Trophoblast cell (in vitro differentiated cells and primary cell): ENCODE results near the gene MAP7D1.

Experiments used
- DNase-seq, 2 donors: peaks; one replicate each; pipeline ENCODE4 v3.0.0-alpha.2; 2016
- H2AFZ ChIP-seq: 2 replicates; pipeline ENCODE4 v1.6.1; 2013; ENCODE audit warnings: low read length, moderate library complexity, mild to moderate bottlenecking; ENCODE audit not compliant: insufficient read depth, poor library complexity
- H2AK5ac ChIP-seq: 2 replicates; pipeline ENCODE4 v1.6.1; 2013; ENCODE audit warnings: mild to moderate bottlenecking, low read length
- H2BK120ac ChIP-seq: 2 replicates; pipeline ENCODE4 v1.6.1; 2013; ENCODE audit warnings: low read length, mild to moderate bottlenecking, moderate library complexity; ENCODE audit not compliant: insufficient read depth, poor library complexity
- H2BK12ac ChIP-seq: 2 replicates; pipeline ENCODE4 v1.6.1; 2013; ENCODE audit warnings: mild to moderate bottlenecking, low read length, moderate library complexity
- H2BK5ac ChIP-seq: 2 replicates; pipeline ENCODE4 v1.6.1; 2013; ENCODE audit warnings: low read length, low read depth, moderate library complexity, mild to moderate bottlenecking; ENCODE audit not compliant: poor library complexity
- H3K14ac ChIP-seq: 2 replicates; pipeline ENCODE4 v1.6.1; 2013; ENCODE audit warnings: mild to moderate bottlenecking, low read length
- H3K18ac ChIP-seq: 2 replicates; pipeline ENCODE4 v1.6.1; 2013; ENCODE audit warnings: mild to moderate bottlenecking, low read length
- H3K23ac ChIP-seq: 2 replicates; pipeline ENCODE4 v1.6.1; 2013; ENCODE audit warnings: low read length
- H3K27ac ChIP-seq: 2 replicates; pipeline ENCODE4 v1.5.1; 2013; ENCODE audit warnings: low read depth, mild to moderate bottlenecking, inconsistent platforms, low read length, moderate library complexity
- H3K27me3 ChIP-seq: 2 replicates; pipeline ENCODE4 v1.6.1; 2013; ENCODE audit warnings: inconsistent platforms, mild to moderate bottlenecking, low read length, moderate library complexity; ENCODE audit not compliant: insufficient read depth
- H3K36me3 ChIP-seq, 2 experiments: 1 replicate in 1 of 2; 2 replicates in 1 of 2; pipeline ENCODE4 v1.6.1; 2013; ENCODE audit warnings: low read length in 2 of 2, mild to moderate bottlenecking in 2 of 2, moderate library complexity in 1 of 2; ENCODE audit not compliant: insufficient read depth in 2 of 2, control insufficient read depth in 1 of 2
- H3K4ac ChIP-seq: 2 replicates; pipeline ENCODE4 v1.6.1; 2013; ENCODE audit warnings: low read depth, mild to moderate bottlenecking, low read length, moderate library complexity
- H3K4me1 ChIP-seq, 2 experiments: 1 replicate in 1 of 2; 2 replicates in 1 of 2; pipeline ENCODE4 v1.6.1; 2013; ENCODE audit warnings: low read length in 2 of 2, mild to moderate bottlenecking in 2 of 2, moderate library complexity in 1 of 2; ENCODE audit not compliant: insufficient read depth in 2 of 2, control insufficient read depth in 1 of 2
- H3K4me2 ChIP-seq: 2 replicates; pipeline ENCODE4 v1.6.1; 2013; ENCODE audit warnings: inconsistent platforms, mild to moderate bottlenecking, low read length, moderate library complexity
- H3K4me3 ChIP-seq: 2 replicates; pipeline ENCODE4 v1.5.1; 2013; ENCODE audit warnings: mild to moderate bottlenecking, low read depth, low read length, inconsistent platforms
- H3K79me1 ChIP-seq: one replicate; pipeline ENCODE4 v1.6.1; 2013; ENCODE audit warnings: low read length
- H3K79me2 ChIP-seq: 2 replicates; pipeline ENCODE4 v1.6.1; 2013; ENCODE audit warnings: low read length, mild to moderate bottlenecking; ENCODE audit not compliant: control insufficient read depth, insufficient read depth, poor library complexity
- H3K9ac ChIP-seq: 2 replicates; pipeline ENCODE4 v1.6.1; 2013; ENCODE audit warnings: mild to moderate bottlenecking, low read length
- H3K9me3 ChIP-seq: 2 replicates; pipeline ENCODE4 v1.6.1; 2013; ENCODE audit warnings: low read depth, mild to moderate bottlenecking, control low read depth, inconsistent platforms, low read length; ENCODE audit not compliant: insufficient read depth
- H4K12ac ChIP-seq: 2 replicates; pipeline ENCODE4 v1.6.1; 2013; ENCODE audit warnings: low read depth, mild to moderate bottlenecking, low read length, moderate library complexity
- H4K8ac ChIP-seq: 2 replicates; pipeline ENCODE4 v1.6.1; 2013; ENCODE audit warnings: low read depth, mild to moderate bottlenecking, low read length, moderate library complexity
- H4K91ac ChIP-seq: one replicate; pipeline ENCODE4 v1.6.1; 2013; ENCODE audit warnings: low read depth, mild to moderate bottlenecking, low read length, moderate library complexity
- WGBS: extraction: QIAGEN DNeasy Blood & Tissue Kit; methylation state at CpG from one replicate; pipeline ENCODE4 v1.1.7; 2013; ENCODE audit warnings: missing lambda C conversion rate; ENCODE audit not compliant: insufficient read length, insufficient coverage; ENCODE audit errors: extremely low coverage; 5-methylcytosine and 5-hydroxymethylcytosine counted together

MAP7D1 gene

DNA sequence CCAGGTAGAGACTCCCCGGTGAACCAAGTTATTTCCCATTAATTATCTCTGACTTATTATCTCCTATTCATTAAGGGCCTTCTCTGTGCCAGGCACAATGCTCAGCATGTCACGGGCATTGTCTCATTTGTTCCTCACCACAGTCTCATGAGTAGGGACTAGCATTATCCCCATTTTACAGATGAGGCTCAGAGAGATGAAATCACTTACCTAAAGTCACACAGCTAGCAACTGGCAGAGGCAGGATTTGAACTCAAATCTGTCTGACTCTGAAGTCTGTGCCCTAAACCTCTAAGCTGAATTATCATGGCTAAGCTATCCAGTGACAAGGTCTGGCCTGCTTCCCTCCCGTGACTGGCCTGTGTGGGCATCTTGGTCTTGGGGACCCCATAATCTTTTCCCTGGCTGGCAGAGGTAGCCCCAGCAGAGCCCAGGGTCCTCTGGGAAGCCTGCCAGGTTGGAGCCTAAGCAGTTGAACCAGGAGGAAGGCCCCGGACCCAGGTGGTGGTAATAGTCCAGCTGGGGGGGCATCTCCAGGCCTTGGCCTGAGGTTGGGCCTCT lies 4.5 kb downstream of the MAP7D1 start:
- Histone ChIP-seq H3K14ac (peak overlapping the region; percentile 13), H3K27me3 (no peaks in the 10 kb centered on the region), H3K79me1 (peaks cover 22% of the 10 kb centered on the region), H4K8ac (peak overlapping the region; percentile 79), H3K9ac (peak overlapping the region; percentile 6), H3K23ac (no peak overlapping the region), H3K4me1 (peaks cover 35 to 40% of the 10 kb centered on the region in 2 experiments), H2BK12ac (peak overlapping the region; percentile 47), H3K4me3 (no peak overlapping the region), H3K36me3 (peaks cover 15 to 21% of the 10 kb centered on the region in 2 experiments), H3K4me2 (peak overlapping the region; percentile 15), H3K27ac (peak overlapping the region; percentile 91), H3K9me3 (no peaks in the 10 kb centered on the region), H2AK5ac (peak overlapping the region; percentile 34), H2AFZ (no peak overlapping the region), H4K12ac (no peak overlapping the region), H3K79me2 (peaks cover 48% of the 10 kb centered on the region), H4K91ac (peak overlapping the region; percentile 73), H2BK5ac (no peak overlapping the region), H3K18ac (peak overlapping the region; percentile 49), H2BK120ac (no peak overlapping the region), H3K4ac (peak overlapping the region; percentile 89)
- no peak for DNase-seq
- WGBS = no CpG with 5 or more reads among the region's 4 CpGs

DNA sequence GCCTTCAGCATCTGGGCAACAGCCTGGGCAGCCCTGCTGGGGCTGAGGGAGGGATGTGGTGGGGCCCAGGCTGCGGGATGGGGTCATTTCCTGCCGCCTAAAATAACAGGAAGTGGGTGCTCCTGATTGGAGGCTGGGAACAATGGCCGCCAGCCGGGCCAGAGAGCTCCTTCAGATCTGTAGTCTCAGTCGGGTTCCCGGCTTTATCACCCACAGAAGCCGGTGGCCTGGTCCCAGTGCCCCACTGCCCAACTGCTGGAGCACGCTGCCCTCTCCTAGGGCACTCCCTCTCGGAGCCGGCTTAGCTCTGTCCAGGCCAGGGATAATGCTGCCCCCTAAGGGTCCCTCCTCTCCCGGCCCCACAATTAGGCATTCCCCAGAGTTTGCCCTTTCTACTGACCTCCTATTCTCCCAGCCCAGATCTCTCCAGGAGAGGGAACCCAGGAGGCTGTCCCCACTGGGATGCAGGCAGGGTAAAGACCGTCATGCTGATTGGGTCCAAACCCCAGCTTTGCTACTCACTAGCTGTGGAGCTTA lies 5.1 kb downstream of the MAP7D1 start:
- Histone ChIP-seq H3K27ac (peak overlapping the region; percentile 91), H2BK120ac (peak overlapping the region; percentile 70), H3K9me3 (no peaks in the 10 kb centered on the region), H3K4ac (peak overlapping the region; percentile 89), H4K91ac (peak overlapping the region; percentile 73), H3K4me3 (no peak overlapping the region), H3K4me1 (peaks cover 34 to 42% of the 10 kb centered on the region in 2 experiments), H3K18ac (peak overlapping the region; percentile 48), H3K4me2 (peak overlapping the region; percentile 15), H3K9ac (peak overlapping the region; percentile 17), H2BK5ac (peak overlapping the region; percentile 75), H2BK12ac (peak overlapping the region; percentile 46), H4K12ac (peak overlapping the region; percentile 5), H3K79me2 (peaks cover 47% of the 10 kb centered on the region), H3K79me1 (peaks cover 18% of the 10 kb centered on the region), H3K36me3 (peaks cover 15 to 21% of the 10 kb centered on the region in 2 experiments), H3K27me3 (no peaks in the 10 kb centered on the region), H4K8ac (peak overlapping the region; percentile 79), H2AFZ (no peak overlapping the region), H3K23ac (no peak overlapping the region), H3K14ac (peak overlapping the region; percentile 59), H2AK5ac (peak overlapping the region; percentile 34)
- no peak for DNase-seq
- no CpG with 5 or more reads among the region's 12 CpGs for WGBS

DNA sequence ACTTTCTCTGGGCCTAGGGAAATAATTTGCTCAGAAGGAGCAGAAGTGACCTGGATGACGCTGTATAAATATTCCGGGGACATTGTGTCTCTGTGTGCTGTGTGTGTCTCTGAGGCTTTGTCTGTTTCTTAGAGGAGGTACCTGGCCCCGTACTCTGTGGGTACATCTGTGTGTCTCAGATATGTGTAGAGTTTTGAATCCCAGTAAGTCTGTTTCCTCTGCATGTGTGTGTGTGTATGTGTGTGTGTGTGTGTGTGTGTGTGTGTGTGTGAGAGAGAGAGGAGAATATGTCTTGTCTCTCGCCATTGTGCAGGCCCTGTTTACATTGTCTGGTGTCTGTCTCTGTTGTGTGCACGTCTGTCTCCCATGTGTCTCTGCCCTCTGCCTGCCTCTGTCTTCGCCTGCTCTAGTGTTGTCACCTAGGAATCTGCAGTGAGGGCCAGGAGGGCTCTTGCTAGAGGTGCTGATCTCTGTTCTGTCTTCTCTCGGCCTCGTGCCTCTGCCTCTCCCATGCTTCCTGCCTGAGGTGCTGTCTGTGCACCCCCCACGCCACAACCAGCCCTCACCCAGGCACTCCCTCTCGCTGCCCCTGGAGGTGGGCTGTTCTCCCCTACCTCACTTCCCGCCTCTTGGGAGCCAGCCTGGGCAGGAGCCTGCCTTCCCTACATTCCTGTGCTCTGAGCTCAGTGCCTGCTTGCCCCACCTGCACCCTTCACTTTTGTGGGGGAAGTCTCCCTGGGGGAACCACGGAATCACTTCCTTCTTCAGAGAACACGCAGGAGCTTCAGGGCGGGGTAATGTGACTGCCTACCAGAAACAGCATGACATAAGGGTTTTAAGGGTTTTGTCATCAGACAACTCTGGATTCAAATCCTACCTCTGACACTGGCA lies 5.9 kb downstream of the MAP7D1 start:
- peak; percentile 22 to 41 for DNase-seq
- peak overlapping the region; percentile 16 for H2BK120ac ChIP-seq

DNA sequence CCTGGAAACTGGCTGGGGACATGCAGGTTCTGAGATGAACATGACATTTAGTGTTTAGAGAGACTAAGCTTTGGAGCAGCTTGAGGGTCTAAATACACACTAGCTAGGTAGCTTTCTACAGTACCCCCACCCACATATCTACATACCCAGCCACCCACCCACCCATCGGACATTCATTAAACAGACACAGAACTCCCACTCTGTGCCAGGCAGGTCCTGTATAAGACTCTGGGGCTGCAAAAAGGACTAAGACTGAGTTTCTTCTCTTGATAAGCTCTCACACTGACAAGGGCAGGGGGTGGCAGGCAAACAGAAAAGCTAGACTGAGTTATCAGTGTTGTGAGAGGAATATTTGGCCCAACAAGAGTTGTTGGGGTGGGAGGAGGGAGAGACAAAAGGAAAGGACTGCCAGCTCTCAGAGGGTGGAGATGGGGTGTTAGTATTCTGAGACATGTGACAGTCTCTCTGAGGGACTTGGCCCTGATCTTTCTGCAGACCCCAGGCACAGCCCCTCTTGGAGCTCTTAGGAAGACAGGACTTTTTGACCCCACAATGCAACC lies 6.8 kb downstream of the MAP7D1 start:
- Histone ChIP-seq H2BK12ac (no peak overlapping the region), H3K4me3 (no peak overlapping the region), H3K36me3 (peaks cover 22 to 31% of the 10 kb centered on the region in 2 experiments), H2AK5ac (no peak overlapping the region), H3K9me3 (no peaks in the 10 kb centered on the region), H3K4me2 (no peak overlapping the region), H3K9ac (no peak overlapping the region), H3K79me1 (peaks cover 4% of the 10 kb centered on the region), H2AFZ (no peak overlapping the region), H4K12ac (no peak overlapping the region), H3K27me3 (no peaks in the 10 kb centered on the region), H3K18ac (no peak overlapping the region), H3K27ac (peak overlapping the region; percentile 91), H3K23ac (no peak overlapping the region), H3K79me2 (peaks cover 31% of the 10 kb centered on the region), H3K14ac (no peak overlapping the region), H2BK120ac (no peak overlapping the region), H3K4ac (peak overlapping the region; percentile 65), H4K8ac (no peak overlapping the region), H3K4me1 (peaks cover 31 to 38% of the 10 kb centered on the region in 2 experiments), H2BK5ac (no peak overlapping the region), H4K91ac (no peak overlapping the region)
- DNase-seq = no peak
- WGBS = no CpG with 5 or more reads among the region's 1 CpG

More for the DNA sequence above, 5.9 kb downstream of the MAP7D1 start:
- Histone ChIP-seq H2AFZ (no peak overlapping the region), H3K4ac (peak overlapping the region; percentile 61), H3K23ac (no peak overlapping the region), H3K18ac (peak overlapping the region; percentile 49), H3K14ac (no peak overlapping the region), H3K9me3 (no peaks in the 10 kb centered on the region), H4K12ac (no peak overlapping the region), H3K9ac (no peak overlapping the region), H3K79me1 (peaks cover 10% of the 10 kb centered on the region), H3K27ac (peak overlapping the region; percentile 91), H3K4me3 (no peak overlapping the region), H3K4me1 (peaks cover 34 to 42% of the 10 kb centered on the region in 2 experiments), H3K36me3 (peaks cover 15 to 22% of the 10 kb centered on the region in 2 experiments), H3K79me2 (peaks cover 39% of the 10 kb centered on the region), H4K91ac (no peak overlapping the region), H3K27me3 (no peaks in the 10 kb centered on the region), H2BK5ac (no peak overlapping the region), H4K8ac (no peak overlapping the region), H2BK12ac (no peak overlapping the region), H2AK5ac (no peak overlapping the region), H3K4me2 (peak overlapping the region; percentile 34)
- no CpG with 5 or more reads among the region's 14 CpGs for WGBS
